G401 (cell line): Measurements from ENCODE around the gene DHX38. TPM values are rescaled to one million over a fixed set of nuclear protein-coding genes. Genes with fewer than 3 reads are reported as not detected.
A peak's percentile ranks its signal among the peaks of the same experiment; 100 is the strongest.
"Not testable (repeated sequence)": the region's sequence is repeated elsewhere in the genome, so short reads cannot be mapped to it uniquely, and the experiment has no call there.

Experiments used
- DNase-seq: peaks from one replicate; pipeline ENCODE4 v3.0.0-alpha.2; 2015; ENCODE audit warnings: low spot score
- in situ Hi-C: cut with HindIII; loops from 2 replicates; pipeline ENCODE4 v1.10.0; 2016; ENCODE audit warnings: low sequenced_read_pairs, mixed read lengths
- total RNA-seq: library from RNA; depleted of rRNA; stranded (reverse); fragments of >200 nt; shearing (Covaris generic); gene quantifications from 2 replicates; pipeline ENCODE4 v1.2.3, GENCODE V29; 2014; rRNA removed

DHX38 gene
- 46.6 and 71.0 TPM in 2 replicates for total RNA-seq

DNA sequence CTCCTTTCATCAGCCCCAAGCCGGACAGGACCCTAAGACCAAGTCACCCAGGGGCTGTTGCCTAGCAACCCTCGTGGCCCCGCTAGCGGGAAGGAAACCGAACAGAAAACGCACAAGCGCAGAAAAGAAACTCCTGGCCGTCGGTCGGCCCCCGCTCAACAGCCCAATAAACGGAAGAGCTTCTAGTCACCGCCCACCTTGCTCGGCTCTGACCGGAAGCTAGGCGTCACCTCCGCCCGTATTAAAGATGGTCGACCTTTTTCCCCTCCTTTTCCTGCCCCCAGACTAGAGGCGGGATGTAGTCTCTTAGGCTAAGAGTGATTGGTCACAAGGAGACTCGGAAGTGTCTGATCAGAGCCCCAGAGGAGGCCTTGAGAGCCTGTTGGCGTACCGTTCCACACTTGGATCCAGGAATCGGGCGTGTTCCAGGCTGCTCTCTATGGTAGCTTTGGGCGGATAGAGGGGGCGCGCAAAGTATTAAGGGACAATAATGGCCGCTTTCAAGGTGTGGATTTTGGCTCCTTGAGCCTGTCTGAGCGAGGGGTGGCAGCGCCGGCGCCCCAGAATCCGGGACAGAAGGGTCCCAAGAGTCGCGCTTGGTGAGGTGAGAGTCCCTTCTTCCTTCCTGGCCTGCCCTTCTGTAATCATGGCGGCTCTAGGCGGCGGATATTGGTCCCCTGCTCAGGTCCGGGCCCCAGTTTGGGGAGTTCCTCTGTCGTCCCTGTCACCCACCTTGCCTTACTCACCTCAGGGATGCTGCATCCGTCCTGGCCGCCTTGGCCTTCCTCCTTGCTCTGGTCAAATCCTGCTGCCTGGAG is at the start of gene DHX38, which contains the start of gene TXNL4B:
Gene DHX38 (plus strand): TSS at position 400 of the 818 bp plus-strand sequence. CDS start 2,311 bp downstream, outside the sequence.
Gene TXNL4B (minus strand): TSS at position 173 of the 818 bp plus-strand sequence. CDS start 2,871 bp downstream, outside the sequence.
- DNase-seq = peak; percentile 100
- in situ Hi-C loops = no loop called here

- no peak for DNase-seq
- in situ Hi-C loops = no loop called here
Observed at GRCh38 chr16:72044296-72044695, 49.4 kb upstream of the DHX38 start.

GRCh38 chr16:72044825-72045359 is 48.8 kb upstream of the DHX38 start:
- no peak for DNase-seq
- in situ Hi-C loops = no loop called here

DNA sequence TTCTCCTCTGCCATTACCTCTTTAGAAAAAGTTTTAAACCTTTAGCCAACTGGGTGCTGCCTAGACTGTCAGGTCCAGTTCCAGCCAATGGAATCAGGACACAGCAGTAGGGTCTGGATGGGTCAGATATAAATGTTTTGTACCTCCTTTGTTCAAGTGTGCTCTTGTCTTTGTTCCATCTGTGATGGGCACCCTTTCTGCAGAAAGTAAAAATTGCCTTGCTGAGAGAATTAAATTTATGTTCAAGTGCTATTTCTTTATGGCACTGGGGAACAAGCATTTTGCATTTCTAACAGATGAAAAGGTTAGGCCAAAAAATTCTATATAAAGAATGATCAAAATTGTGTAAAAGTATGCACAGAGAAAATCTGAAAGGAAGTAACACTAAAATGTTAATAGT is 44.5 kb upstream of the DHX38 start:
- in situ Hi-C loops = no loop called here

GRCh38 chr16:72050769-72051464 is 42.7 kb upstream of the DHX38 start:
- DNase-seq = no peak
- in situ Hi-C loops = no loop called here

More for the DNA sequence above, 44.5 kb upstream of the DHX38 start:
- no peak for DNase-seq

DNA sequence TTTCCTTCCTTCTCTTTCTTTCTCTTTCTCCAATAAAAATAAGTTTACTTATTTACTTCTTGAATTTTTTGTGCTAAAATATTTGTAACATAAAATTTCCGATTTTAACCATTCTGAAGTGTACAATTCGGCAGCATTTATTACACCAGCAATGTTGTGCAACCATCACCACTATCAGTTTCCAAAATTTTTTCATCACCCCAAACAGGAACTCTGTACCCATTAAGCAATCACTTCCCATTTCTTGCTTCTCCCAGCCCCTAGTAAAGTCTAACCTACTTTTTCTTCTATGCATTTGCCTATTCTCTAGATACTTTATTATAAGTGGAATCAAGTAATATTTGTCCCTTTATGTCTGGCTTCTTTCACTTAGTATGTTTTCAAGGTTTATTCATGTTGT is 41.8 kb upstream of the DHX38 start:
- in situ Hi-C loops = no loop called here
- no peak for DNase-seq

- in situ Hi-C loops, DNase-seq: not testable (repeated sequence)
Observed at GRCh38 chr16:72054254-72054847, 39.3 kb upstream of the DHX38 start, which contains the start of gene HP. TSS of gene HP (plus strand) at chr16:72054505. CDS start at chr16:72054653, 148 bp downstream.

DNA sequence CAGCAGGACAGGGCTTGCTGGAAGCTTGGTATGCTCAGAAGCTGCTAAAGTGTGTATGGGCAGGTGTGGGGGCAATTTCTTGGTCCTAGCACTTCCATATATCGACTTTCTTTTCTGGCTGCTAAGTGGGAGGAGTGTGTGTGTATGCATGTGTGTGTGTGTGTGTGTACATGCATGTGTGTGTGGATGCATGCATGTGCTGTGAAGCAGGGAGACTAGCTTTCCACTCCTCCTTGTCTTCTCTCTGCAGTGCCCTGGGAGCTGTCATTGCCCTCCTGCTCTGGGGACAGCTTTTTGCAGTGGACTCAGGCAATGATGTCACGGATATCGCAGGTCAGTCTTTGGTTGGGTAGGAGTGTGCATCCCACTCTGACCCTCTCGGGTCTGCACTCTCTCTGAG is 37.7 kb upstream of the DHX38 start:
- in situ Hi-C loops = no loop called here

GRCh38 chr16:72057313-72057712 is 36.3 kb upstream of the DHX38 start:
- in situ Hi-C loops, DNase-seq: not testable (repeated sequence)

More for the DNA sequence above, 37.7 kb upstream of the DHX38 start:
- DNase-seq = no peak

GRCh38 chr16:72059060-72059459 is 34.6 kb upstream of the DHX38 start:
- DNase-seq, in situ Hi-C loops: not testable (repeated sequence)

- in situ Hi-C loops = no loop called here
- DNase-seq = peak; percentile 29
Observed at GRCh38 chr16:72060405-72060804, 33.2 kb upstream of the DHX38 start.

DNA sequence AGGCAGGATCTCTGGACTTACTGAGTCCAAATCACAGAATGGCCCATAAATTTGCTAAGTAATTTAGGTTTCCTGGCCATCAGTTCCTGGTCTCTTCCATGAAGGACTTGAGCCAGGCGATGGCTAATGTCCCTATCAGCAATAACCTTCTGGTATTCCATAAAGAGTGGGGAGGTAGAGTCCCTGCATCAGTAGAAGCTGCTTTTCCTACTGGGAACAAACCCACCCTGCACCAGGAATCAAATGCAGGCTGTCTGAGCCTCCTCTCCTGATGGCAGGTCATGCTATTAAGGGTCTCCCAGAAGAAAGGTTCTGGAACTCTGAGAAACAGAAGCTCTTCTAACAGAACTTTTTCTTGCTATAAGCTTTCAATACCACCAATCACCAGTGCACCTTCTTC is 32.1 kb upstream of the DHX38 start:
- no peak for DNase-seq
- in situ Hi-C loops = no loop called here

GRCh38 chr16:72064361-72064894 is 29.2 kb upstream of the DHX38 start:
- DNase-seq = no peak
- in situ Hi-C loops = no loop called here

GRCh38 chr16:72066747-72067146 is 26.9 kb upstream of the DHX38 start:
- in situ Hi-C loops = no loop called here
- DNase-seq = peak; percentile 36

DNA sequence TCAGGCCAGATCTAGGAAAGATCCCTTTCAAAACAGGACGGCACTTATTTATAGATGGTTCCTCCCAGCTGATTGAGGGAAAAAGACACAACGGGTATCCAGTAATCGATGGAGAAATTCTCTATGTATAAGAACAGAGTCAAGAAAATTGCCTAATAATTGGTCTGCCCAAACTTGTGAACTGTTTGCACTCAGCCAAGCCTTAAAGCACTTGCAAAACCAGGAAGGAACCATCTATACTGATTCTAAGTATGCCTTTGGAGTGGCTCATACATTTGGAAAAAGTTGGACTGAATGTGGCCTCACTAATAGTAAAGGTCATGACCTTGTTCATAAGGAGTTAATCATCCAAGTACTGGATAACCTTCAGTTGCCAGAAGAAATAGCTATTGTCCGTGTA is 24.7 kb upstream of the DHX38 start:
- no peak for DNase-seq
- in situ Hi-C loops = no loop called here

GRCh38 chr16:72072514-72073342 is 20.9 kb upstream of the DHX38 start:
- no peak for DNase-seq
- in situ Hi-C loops = no loop called here

DNA sequence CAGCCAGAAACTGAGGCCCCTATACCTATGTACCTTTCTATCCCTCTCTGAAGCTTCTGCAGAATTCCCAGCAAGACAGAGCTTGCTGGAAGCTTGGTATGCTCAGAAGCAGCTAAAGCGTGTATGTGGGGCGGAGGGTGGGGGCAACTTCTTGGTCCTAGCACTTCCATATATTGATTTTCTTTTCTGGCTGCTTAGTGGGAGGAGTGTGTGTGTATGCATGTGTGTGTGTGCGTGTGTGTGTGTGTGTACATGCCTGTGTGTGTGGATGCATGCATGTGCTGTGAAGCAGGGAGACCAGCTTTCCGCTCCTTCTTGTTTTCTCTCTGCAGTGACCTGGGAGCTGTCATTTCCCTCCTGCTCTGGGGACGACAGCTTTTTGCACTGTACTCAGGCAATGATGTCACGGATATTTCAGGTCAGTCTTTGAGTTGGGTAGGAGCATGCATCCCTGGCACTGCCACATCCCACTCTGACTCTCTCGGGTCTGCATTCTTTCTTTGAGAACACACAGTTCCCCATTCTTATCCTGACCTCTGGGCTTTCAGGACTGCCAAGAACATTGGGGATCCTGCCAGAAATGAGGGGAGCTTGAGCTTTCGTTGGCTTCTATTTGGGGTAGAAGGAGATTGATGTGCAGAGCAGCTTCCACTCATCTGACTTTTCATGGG is 20.0 kb upstream of the DHX38 start:
- in situ Hi-C loops = no loop called here
- peak; percentile 34 for DNase-seq

DNA sequence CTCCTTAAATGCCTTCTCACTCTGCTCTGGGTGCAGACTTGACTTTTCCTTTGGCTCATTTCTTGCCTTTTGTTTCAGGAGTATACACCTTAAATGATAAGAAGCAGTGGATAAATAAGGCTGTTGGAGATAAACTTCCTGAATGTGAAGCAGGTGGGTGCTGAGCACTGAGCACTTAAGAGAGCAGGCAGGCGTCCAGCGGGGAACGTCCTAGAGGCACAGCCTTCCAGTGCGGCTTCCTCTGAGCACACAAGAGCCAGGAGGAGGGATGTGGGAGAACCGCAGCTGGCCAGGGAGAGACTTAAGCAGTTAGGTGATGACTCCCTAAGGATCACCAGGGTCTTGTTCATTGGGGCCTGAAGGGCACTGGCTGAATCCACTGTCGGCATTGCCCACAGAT is 18.6 kb upstream of the DHX38 start:
- in situ Hi-C loops, DNase-seq: not testable (repeated sequence)
